Daoy (cell line): Measurements from ENCODE around the gene NUDT17. TPM values are rescaled to one million over a fixed set of nuclear protein-coding genes. Genes with fewer than 3 reads are reported as not detected.
A peak's percentile ranks its signal among the peaks of the same experiment; 100 is the strongest.

Experiments
- DNase-seq: peaks from one replicate; pipeline ENCODE4 v3.0.0-alpha.2; 2015; ENCODE audit warnings: low read depth
- total RNA-seq: library from RNA; depleted of rRNA; stranded (reverse); fragments of >200 nt; shearing (Covaris generic); gene quantifications from 2 replicates; pipeline ENCODE4 v1.2.3, GENCODE V29; 2014

The NUDT17 gene
- total RNA-seq, 1 experiment from 2014 or later = 1.8 TPM

DNA sequence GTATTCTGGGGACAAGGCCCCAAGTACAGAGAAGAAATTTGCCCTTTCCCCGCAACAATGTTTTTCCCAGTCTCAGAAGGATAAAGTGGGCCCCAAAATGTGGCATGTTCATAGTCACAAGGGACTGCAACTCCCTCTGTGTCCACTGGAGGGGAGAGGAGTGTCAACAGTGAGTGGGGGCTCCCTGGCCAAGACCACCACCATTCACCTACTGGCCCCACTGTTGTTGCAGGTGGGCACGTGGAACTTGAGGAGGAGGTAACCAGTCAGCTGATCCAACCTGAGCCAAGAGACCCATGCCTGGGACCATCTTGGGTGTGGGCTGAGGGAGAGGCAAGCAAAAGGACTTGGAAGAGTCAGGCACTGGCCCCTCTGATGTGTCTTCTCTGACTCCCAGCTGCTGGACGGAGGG lies 777 bp downstream of the NUDT17 start:
- peak; percentile 27 for DNase-seq

DNA sequence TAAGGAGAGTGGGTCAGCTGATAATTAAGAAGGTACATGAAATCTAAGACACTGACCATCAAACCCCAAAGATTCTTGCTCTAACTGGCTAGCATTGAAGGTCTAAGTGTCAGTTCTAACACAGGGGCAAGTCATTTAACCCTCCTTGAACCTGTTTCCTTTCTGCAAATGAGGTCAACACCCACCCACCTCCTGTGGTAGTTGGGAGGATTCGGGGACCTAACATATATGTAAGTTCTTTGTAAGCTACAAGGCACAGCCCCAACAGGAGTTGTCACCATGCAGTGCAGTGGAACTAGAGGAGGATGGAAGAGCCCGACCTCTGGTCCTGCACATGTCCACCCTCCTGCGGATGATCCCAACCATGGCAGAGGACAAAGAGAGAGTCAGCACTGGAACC lies 2.4 kb downstream of the NUDT17 start:
- no peak for DNase-seq

DNA sequence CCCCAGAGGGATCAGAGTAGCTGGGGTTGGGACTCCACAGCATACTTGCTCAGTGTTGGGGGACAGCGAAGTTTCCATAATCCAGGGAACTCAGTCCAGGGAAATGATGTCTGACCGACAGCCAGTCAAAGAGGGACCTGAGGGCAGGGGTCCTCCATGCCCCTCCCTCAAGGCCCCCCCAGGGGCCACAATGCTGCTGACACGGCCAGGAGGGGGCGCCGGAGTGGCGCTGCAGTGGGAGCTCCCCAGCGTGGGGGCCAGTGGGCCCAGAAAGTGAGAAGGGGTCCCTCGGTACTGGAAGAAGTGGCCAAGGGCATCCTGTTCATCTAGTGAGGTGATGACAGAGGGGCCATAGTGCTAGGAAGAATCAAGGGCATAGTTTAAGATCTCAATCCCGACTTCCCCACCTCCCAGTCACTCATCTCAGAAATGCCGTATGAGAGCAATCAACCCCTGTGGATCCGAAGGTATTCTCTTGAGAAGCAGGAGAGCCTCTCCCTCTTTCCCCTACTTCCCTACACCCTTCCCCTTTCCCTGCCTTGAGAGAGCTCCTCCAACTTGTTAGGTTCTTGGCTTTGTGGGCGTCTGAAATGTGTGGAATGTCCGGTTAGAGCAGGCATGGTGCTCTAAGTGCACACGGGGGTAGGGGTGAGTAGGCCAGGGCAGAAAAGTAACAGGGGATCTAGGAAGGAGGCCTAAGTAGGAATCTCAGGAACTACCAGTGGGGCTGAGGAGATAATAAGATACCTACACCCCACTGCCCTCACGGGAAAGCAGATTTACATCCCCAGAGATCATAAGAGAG lies 4.1 kb downstream of the NUDT17 start:
- peak; percentile 77 for DNase-seq

GRCh38 chr1:145855426-145855948 lies 10.1 kb downstream of the NUDT17 start:
- no peak for DNase-seq

GRCh38 chr1:145857170-145857569 lies 11.7 kb downstream of the NUDT17 start:
- DNase-seq = no peak

DNA sequence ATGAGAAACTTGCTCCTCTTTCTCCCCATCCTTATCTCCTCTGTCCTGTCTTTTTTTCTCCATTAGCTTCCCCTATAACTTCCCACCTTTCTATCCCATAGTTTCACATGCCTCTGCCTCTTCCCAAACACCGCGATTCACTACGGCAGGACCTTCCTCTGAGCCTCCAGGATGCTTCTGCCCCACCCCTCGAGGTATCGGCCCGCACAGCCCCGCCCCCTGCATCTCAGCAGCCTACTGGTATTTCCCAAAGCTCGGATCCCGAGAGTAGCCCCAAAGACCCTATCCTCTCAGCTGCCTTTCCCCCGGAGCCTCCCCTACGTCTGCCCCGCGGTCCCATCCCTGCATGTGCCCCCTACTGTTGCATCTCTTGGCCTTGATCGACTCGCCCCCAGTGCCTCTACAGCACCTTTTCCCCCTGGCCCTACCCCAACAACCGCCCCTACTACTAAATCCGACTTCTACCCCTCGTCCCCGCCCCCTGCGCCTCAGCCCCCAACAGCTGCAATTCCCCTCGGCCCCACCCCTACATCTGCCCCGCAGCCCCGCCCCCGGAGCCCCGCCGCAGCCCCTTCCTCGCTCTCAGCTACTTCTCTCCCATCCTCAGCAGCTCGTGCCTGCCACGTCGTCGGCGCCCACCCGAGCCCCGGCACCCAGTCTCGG lies 12.9 kb downstream of the NUDT17 start:
- DNase-seq = peak; percentile 58

DNA sequence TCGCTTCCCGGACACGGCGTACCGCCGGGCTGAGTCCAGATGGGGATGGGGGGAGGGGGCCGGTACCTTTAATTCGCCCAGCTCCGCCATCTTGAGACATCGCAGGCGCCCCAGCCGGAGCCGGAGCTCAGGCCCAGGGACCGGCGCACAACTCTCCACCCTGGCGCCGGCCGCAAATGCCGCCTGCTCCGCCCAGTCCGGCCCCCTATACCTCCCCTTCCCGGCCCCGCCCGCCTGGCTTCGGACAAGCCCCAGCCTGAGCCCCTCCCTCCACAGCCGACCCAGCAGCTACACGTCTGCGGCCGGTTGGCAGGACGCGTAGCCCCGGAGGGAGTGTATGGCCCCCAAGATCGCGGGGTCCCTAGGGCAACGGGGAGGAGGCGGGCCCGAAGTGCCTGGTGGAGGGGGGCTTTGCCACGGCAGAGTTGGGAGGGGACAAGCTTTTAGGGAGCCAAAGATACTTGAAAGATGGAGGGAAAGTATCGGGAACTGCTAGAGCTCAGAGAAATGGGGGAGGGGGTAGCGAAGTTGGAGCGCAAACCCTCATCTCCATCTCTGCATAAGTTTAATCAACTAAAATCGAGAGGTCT lies 13.6 kb downstream of the NUDT17 start, which contains the start of gene PIAS3:
Gene PIAS3, minus strand, starts transcription at position 181 of the 590 bp plus-strand sequence. Its CDS starts 91 bp downstream, at position 90.
- peak; percentile 97 for DNase-seq

DNA sequence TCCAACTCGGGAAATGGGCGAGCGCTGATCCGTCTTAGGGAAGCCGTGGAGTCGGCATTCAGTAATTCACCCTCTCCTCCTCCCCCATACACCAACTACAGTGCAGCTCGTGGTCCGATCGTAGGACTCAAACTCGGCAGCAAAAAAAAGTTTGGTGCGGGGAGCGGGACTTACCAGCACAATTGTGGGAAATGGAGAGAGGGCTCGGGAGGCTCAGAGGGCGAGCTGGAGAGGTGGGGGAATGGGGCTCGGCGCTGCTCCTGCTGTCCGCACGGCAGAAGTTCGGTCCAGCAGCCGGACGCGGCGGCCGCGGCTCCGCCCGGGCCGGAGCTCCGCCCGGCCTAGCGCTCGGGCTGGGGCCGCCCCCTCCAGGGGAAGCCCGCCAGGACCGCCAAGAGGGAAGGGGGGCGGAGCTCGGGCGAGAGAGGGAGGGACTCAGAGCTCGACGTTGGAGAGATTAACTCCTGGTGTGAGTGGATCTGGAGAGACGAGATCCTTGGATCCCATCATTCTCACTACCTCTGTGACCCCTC lies 14.1 kb downstream of the NUDT17 start:
- DNase-seq = peak; percentile 92

DNA sequence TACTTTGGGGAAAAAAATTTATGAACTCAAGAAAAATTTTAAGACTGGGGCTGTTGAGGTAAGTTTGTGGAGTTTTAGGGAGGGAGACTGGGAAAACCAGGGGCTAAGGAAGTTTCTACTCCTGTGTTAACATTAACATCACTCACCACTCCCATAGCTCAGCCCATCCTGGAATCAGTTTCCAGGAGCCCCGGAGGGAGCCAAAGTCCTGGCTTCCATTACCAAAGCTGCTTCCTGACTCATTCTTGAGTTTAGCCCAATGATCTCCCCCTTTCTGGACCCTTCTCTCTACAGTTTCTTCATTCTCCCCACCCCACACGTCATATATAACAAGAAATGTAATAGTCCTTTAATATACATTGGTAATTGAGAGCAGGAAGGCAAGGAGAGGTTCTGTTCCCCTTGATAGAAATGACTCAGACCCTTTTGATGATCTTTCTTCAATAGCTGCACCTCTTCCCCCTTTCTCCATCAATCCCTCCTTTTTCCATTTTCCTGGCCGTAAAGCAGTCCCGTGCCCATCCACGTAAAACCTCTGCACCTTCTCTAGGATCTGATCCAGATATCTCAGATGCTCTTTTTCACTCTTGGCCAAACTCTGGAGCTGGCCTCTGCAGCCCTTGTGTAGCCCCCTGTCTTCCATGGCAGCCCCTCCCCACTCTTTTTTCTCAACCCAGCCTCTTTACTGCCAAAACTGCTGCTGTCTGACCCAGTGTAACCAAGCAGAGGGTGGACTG lies 18.0 kb downstream of the NUDT17 start:
- DNase-seq = no peak

- no peak for DNase-seq
These were observed 22.8 kb downstream of the NUDT17 start for GRCh38 chr1:145868232-145868631.

DNA sequence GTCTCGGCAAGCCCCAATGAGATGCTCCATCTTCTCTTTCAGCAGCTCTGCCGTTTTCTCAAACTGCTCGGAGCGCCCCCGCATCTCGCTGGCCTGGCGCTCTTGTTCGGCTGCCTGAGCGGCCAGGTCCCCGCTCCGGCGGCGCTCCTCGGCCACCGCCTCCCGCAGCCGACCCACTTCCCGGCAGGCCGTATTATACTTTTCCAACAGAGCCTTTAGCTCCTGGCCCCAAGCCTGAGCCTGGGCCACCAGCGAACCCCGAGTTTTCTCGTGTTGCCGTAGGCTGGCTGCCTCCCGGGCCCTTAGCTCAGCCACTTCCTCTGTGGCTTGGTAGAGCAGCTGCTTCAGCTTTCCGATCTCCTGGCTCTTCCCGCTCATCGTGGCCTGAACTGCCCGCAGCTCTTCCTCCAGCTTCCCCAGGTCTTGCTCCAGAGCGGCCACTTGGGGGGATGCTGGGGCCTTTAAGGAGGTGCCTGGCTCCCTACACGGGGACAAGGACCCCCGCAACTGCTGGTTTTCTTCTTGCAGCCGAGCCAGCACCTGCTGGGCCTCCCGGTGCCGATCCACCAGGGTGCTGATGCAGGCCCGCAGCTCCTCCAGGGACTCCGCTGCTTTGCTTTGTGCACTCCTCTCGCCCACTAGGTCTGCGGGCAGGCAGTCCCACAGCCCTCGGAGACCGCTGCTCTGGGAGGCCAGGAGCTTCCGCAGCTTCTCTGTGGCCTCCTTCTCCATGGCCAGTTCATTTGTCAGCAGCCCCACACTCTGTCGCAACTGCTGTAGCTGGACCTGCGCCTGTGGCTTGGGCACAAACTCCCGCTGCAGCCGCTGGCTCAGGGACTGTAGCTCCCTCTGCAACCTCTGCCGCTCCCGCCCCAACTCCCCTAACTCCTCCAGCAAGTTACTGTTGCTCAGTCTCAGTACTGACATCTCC lies 26.8 kb downstream of the NUDT17 start:
- DNase-seq = no peak

GRCh38 chr1:145874646-145875045 lies 29.2 kb downstream of the NUDT17 start:
- DNase-seq = no peak

DNA sequence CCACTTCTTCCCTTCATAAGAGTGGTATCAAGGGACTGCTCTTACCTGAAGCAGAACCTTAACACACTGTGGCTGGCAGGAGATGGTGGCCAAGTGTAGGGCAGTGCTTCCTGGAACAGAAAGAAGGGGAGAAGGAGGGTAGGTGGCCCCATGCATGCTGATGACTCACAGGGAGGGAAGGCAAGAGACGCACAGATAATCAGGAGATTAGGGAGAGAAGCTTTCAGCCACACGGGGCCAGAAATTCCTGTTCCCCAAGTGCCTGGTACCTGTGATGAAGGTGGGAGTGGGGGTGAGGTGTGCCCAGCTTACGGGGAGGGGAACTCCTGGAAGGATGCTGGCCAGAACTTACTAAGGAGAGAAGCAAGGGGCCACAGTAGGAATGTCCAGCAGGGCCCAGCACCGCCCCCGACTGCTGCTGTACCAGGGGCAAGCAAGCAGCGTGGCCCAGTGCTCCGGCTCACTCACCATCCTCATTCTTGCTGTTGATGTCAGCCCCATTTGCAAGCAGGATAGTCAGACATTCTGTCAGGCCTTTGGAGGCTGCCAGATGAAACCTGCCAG lies 32.6 kb downstream of the NUDT17 start:
- DNase-seq = peak; percentile 27

GRCh38 chr1:145878724-145879123 lies 33.3 kb downstream of the NUDT17 start:
- no peak for DNase-seq

GRCh38 chr1:145879775-145880174 lies 34.3 kb downstream of the NUDT17 start:
- no peak for DNase-seq

- no peak for DNase-seq
These were observed 39.2 kb downstream of the NUDT17 start for GRCh38 chr1:145884675-145885074.

- peak; percentile 81 for DNase-seq
These were observed 40.4 kb downstream of the NUDT17 start, which contains the start of gene ANKRD35 for GRCh38 chr1:145885738-145886287. Gene ANKRD35 (minus strand): TSS chr1:145885866. CDS start chr1:145885758, 108 bp downstream.

- no peak for DNase-seq
These were observed 41.0 kb downstream of the NUDT17 start for GRCh38 chr1:145886390-145886789.

DNA sequence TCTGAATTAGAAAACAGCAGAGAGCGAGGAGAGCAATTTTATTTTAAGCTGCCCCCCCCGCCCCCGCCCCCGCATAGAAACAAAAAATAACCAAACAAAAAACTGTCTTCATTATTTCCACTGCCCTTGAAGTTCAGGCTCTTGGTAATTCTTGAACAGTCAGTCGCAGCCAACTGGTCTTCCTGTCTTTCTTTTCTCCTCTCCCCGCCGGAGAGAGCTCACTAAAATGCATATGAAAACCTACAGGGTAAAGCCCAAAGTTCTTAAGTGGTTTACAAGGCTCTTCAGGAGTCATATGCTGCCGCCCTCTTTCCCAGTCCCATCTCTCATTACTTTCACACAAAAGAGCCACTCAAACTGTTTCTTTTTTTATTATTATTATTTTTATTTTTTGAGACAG lies 41.4 kb downstream of the NUDT17 start:
- no peak for DNase-seq

GRCh38 chr1:145887631-145888030 lies 42.2 kb downstream of the NUDT17 start:
- no peak for DNase-seq
